GM12872 (cell line): ENCODE results near the gene ERBIN.

Experiments
- TF ChIP-seq, protein P1 (sequence below): IDR thresholded peaks from 3 replicates; pipeline ENCODE4 v1.5.1; 2011; ENCODE audit warnings: low read depth, mild to moderate bottlenecking, low read length, moderate library complexity; ENCODE audit not compliant: insufficient read depth

The ERBIN gene

DNA sequence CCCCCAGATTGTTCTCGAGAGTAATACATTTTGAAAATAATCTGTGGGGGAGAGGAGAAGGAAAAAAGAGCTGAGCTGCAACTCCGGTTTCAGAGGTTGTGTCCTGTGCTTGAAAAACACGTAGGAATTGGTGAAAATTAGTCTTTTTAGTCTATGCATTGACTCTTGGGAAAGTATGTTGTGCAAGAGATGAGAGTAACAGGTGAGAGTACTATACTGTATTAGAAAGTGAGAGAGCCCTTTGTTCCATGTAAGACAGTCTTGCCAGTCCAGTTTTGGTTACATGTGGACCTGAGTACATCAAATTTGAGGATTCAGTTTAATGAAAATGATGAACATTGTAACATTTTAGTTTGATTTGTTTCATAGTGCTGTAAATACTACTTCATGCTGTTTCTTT lies 27.8 kb downstream of the ERBIN start:
- TF ChIP-seq, protein P1, sequence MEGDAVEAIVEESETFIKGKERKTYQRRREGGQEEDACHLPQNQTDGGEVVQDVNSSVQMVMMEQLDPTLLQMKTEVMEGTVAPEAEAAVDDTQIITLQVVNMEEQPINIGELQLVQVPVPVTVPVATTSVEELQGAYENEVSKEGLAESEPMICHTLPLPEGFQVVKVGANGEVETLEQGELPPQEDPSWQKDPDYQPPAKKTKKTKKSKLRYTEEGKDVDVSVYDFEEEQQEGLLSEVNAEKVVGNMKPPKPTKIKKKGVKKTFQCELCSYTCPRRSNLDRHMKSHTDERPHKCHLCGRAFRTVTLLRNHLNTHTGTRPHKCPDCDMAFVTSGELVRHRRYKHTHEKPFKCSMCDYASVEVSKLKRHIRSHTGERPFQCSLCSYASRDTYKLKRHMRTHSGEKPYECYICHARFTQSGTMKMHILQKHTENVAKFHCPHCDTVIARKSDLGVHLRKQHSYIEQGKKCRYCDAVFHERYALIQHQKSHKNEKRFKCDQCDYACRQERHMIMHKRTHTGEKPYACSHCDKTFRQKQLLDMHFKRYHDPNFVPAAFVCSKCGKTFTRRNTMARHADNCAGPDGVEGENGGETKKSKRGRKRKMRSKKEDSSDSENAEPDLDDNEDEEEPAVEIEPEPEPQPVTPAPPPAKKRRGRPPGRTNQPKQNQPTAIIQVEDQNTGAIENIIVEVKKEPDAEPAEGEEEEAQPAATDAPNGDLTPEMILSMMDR = no peak

DNA sequence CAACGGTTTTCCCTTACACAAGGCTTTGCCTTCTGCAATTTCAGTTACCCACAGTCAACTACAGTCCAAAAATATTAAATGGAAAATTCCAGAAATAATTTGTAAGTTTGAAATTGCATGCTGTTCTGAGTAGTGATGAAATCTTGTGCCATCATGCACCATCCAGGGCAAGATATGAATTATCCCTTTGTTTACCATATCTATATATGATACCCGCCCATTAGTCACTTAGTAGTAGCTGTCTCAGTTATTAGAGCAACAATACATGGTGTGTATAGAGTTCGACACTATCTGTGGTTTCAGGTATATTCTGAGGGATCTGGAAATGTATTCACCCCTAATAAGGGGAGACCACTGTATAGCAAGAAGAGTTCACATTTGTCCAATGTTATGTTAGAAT lies 29.4 kb downstream of the ERBIN start:
- TF ChIP-seq, protein P1 = no peak

DNA sequence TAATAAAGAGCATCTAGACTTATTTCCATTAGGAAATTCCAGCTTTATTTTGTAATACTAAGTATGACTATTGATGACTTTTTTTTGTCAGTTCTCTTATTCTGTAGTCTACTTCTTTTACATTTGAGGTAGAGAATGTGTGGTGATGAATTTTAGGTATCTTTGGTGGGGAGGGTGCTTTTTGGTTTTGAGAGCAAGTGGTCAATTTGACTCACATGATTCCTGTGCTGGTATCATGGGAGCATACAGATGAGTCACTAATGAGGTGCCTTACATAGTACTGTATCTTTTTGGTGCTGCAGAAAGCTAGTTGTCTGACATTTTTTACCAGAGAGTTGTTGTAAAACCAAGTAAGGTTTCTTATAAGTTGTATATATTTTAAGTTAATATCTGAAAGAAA lies 35.3 kb downstream of the ERBIN start:
- TF ChIP-seq, protein P1 = no peak

DNA sequence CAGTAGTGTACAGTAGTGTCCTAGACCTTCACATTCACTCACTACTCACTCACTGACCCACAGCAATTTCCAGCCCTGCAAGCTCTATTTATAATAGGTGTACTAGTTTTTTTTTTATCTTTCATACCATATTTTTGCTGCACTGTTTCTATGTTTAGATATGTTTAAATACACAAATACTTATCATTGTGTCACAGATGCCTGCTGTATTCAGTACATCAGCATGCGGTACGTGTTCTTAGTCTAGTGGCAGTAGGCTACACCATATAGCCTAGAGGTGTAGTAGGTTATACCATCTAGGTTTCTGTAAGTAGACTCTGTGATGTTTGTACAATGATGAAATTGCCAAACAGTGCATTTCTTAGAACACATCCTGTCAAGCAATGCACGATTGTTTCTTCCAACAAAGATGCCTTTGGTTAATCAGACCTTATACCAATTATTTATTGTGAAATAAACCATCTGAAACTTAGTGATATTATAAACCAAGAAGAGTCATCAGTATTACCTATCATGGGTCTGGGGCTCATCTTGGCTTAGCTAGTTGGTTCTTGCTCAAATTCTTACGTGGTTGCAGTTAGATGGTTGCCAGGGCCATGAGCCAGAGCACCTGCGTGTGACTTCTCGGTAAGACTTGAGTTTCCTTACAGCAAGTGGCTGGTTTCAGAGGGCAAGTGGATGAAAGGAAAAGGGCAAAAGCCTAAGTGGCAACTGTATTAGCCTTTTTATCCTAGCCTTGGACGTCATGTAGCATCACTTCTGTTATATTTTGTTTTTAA lies 41.1 kb downstream of the ERBIN start:
- TF ChIP-seq, protein P1 = no peak

- TF ChIP-seq, protein P1 = no peak
Observed at GRCh38 chr5:65969539-65970393, 43.4 kb downstream of the ERBIN start.

DNA sequence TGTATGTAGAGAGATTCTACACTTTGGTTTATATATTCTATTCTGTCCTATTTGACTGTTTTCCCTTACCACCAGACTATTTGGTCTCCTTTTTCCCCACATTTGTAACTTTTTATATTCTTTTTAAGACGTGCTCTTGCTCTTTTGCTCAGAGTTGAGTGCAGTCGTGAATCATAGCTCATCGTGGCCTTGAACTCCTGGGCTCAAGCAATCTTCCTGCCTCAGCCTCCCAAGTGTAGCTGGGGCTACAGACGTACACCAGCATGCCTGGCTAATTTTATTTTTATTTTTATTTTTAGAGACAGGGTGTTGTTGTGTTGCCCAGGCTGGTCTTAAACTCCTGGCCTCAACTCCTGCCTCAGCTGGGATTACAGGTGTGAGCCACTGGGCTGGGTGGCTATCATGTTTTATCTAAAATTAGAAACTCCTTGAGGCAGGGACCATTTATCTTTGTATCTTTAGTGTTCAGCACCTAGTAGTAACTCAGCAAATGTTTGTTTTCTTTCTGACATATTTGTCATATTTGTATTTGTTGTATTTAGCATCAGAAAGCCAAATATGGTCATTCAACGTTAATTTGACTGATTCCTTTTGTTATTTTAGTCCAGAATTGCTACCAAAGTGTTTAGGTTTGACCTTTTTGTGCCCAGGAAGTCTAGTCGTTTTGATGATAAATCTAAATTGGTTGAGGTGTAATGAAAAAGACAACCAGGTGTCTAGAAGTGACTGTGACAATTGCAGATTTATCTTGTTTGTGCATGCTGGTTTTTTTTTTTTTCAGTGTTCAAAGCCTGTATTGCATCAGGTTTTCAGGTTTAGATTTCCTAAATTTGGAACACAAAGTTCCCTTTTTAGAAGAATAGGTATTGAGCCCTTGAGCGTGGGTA lies 44.3 kb downstream of the ERBIN start:
- TF ChIP-seq, protein P1 = no peak

DNA sequence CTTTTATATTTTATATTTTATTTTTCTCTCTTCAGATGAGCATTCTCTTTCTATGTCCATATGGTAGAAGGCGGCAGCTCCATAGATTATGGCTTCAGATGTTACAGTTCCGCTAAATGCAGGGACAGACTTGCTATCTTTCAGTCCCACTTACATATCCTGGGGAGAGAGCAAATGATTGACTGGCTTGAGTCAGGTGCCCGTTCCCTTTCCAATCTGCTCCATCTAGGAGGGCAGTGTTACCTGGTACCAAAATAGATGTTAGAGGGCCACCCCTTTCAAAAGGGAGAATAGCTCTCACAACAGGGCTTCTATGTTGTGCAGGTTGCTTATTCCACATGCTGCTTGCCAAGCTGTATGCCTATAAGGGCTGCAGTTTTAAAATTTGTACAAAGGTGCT lies 45.3 kb downstream of the ERBIN start:
- TF ChIP-seq, protein P1 = no peak
